HepG2 (cell line): ENCODE data around the gene FBXL22. TPM values are rescaled to one million over a fixed set of nuclear protein-coding genes. Genes with fewer than 3 reads are reported as not detected.

Experiments used
- ARID2 ChIP-seq: sonication (generic); formaldehyde crosslinking; IDR thresholded peaks from 2 replicates; pipeline ENCODE4 v1.8.1; 2022; ENCODE audit warnings: mild to moderate bottlenecking, missing genetic modification reagents, borderline replicate concordance
- BATF2 ChIP-seq: sonication (generic); formaldehyde crosslinking; IDR thresholded peaks from 2 replicates; pipeline ENCODE4 v1.8.0; 2022; ENCODE audit warnings: mild to moderate bottlenecking, missing genetic modification reagents, moderate library complexity
- BRCA1 ChIP-seq: sonication (generic); formaldehyde crosslinking; IDR thresholded peaks from 2 replicates; pipeline ENCODE4 v1.4.0; 2020; ENCODE audit warnings: missing genetic modification reagents
- CREM ChIP-seq, 2 experiments: sonication (generic) in 1 of 2; formaldehyde crosslinking in 1 of 2; IDR thresholded peaks; 2 replicates each; pipeline versions ENCODE4 v1.4.0 to v1.6.1; 2016 to 2020; ENCODE audit warnings: antibody characterized with exemption in 1 of 2, mild to moderate bottlenecking in 1 of 2, missing genetic modification reagents in 1 of 2
- DNMT3B ChIP-seq: conservative IDR thresholded peaks from 2 replicates; pipeline ENCODE4 v1.6.1; 2016; ENCODE audit warnings: missing biosample characterization, control low read depth
- ETV6 ChIP-seq: sonication (generic); formaldehyde crosslinking; conservative IDR thresholded peaks from 2 replicates; pipeline ENCODE4 v1.4.0; 2020; ENCODE audit warnings: missing genetic modification reagents
- GABPB1 ChIP-seq: IDR thresholded peaks from 2 replicates; pipeline ENCODE4 v1.6.1; 2016; ENCODE audit warnings: mild to moderate bottlenecking, missing genetic modification reagents, moderate library complexity, missing compliant biosample characterization
- LBX2 ChIP-seq: sonication (generic); formaldehyde crosslinking; IDR thresholded peaks from 2 replicates; pipeline ENCODE4 v1.5.0; 2020; ENCODE audit warnings: missing genetic modification reagents, mild to moderate bottlenecking, borderline replicate concordance
- MED13 ChIP-seq: sonication (generic); formaldehyde crosslinking; IDR thresholded peaks from 2 replicates; pipeline ENCODE4 v1.5.0; 2020; ENCODE audit warnings: missing genetic modification reagents
- PHF20 ChIP-seq: sonication (generic); formaldehyde crosslinking; IDR thresholded peaks from 2 replicates; pipeline ENCODE4 v1.5.0; 2020; ENCODE audit warnings: mild to moderate bottlenecking, missing genetic modification reagents
- POGZ ChIP-seq: sonication (generic); formaldehyde crosslinking; IDR thresholded peaks from 2 replicates; pipeline ENCODE4 v1.4.0; 2020; ENCODE audit warnings: mild to moderate bottlenecking, missing genetic modification reagents
- SRSF1 ChIP-seq: fragments of 200-400 bp; formaldehyde crosslinking; optimal IDR thresholded peaks from 2 replicates; pipeline ENCODE3; 2017; ENCODE audit warnings: mild to moderate bottlenecking, low read depth, low read length, moderate library complexity
- TARDBP ChIP-seq: sonication (generic); formaldehyde crosslinking; IDR thresholded peaks from 2 replicates; pipeline ENCODE4 v1.8.0; 2022; ENCODE audit warnings: mild to moderate bottlenecking, missing genetic modification reagents
- TGIF2 ChIP-seq: IDR thresholded peaks from 2 replicates; pipeline ENCODE4 v1.6.1; 2016; ENCODE audit warnings: control low read depth, missing compliant biosample characterization
- TRIM24 ChIP-seq: sonication (generic); formaldehyde crosslinking; IDR thresholded peaks from 2 replicates; pipeline ENCODE4 v1.8.0; 2022; ENCODE audit warnings: mild to moderate bottlenecking, missing genetic modification reagents
- ZFP1 ChIP-seq: IDR thresholded peaks from 2 replicates; pipeline ENCODE4 v1.6.1; 2016
- ZFP82 ChIP-seq: sonication (generic); formaldehyde crosslinking; IDR thresholded peaks from 2 replicates; pipeline ENCODE4 v1.5.1; 2020; ENCODE audit warnings: mild to moderate bottlenecking, missing genetic modification reagents, borderline replicate concordance
- ZNF264 ChIP-seq: sonication (generic); formaldehyde crosslinking; IDR thresholded peaks from 2 replicates; pipeline ENCODE4 v1.4.0; 2020; ENCODE audit warnings: missing genetic modification reagents
- polyA plus RNA-seq, 8 experiments: library from polyadenylated mRNA; depleted of rRNA in 3 of 8; stranded (reverse) in 7 of 8; unstranded in 1 of 8; fragments of >200 nt; fragmentation: Illumina TruSeq in 4 of 8; extraction: Trizol in 4 of 8; gene quantifications; 2 replicates each; pipeline versions ENCODE4 v1.2.1 to v1.2.3, GENCODE V29; 2011 to 2016; ENCODE audit warnings: low read depth in 4 of 8, missing spikeins in 1 of 8, mixed read lengths in 1 of 8; ENCODE audit not compliant: insufficient read depth in 1 of 8
- total RNA-seq, 5 experiments: library from RNA; depleted of rRNA; stranded (reverse); fragments of >200 nt; fragmentation: Illumina TruSeq; extraction: Trizol; gene quantifications; 2 replicates each; pipeline ENCODE4 v1.2.3, GENCODE V29; 2016; ENCODE audit warnings: low read depth in 1 of 5
- TF ChIP-seq, protein P1 (sequence below): sonication (generic); formaldehyde crosslinking; IDR thresholded peaks from 2 replicates; pipeline ENCODE4 v1.5.0; 2020; ENCODE audit warnings: mild to moderate bottlenecking, low read depth, missing genetic modification reagents, borderline replicate concordance
- TF ChIP-seq, protein P2 (sequence below): sonication (generic); formaldehyde crosslinking; conservative IDR thresholded peaks from 2 replicates; pipeline ENCODE4 v1.8.1; 2023; ENCODE audit warnings: missing genetic modification reagents
- TF ChIP-seq, protein P3 (sequence below): sonication (generic); formaldehyde crosslinking; IDR thresholded peaks from 2 replicates; pipeline ENCODE4 v1.4.0; 2020; ENCODE audit warnings: missing genetic modification reagents
- TF ChIP-seq, protein P4 (sequence below): sonication (generic); formaldehyde crosslinking; IDR thresholded peaks from 2 replicates; pipeline ENCODE4 v1.9.0; 2021; ENCODE audit warnings: mild to moderate bottlenecking, missing genetic modification reagents

Gene FBXL22
- total and polyA plus RNA-seq, 2 of the 13 experiments (the other 11 are each of a cell fraction or from before 2014, with no cell fraction given) = 0.15 to 0.33 TPM

DNA sequence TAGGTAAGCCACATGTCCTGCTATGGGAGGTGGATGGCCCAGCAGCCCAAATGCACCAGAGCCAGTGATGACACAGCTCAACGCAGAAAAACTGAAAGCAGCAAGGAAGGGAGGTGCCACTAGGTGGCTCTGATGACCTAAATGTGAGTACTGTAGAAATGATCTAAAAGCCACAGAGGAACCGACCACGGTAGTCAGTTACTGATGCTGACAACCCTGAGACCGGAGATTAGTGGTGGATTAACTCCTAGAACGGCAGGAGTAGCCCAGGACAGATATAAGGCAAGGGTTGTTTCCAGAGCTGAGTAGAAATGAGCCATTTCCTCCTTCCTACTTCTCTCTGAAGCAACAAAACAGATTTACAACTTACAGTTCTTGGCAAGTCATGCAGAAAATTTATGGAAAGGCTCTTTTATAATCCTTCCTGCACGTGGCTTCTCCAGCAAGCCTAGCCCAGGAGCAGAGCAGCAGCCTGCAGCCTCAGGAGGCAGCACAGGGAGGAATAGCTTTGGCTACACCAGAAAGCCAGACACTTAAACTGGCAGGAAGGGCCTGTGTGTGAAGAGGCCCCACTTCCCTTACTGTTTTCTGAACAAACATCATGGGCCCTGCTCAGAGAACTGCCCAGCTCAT is 13.1 kb downstream of the FBXL22 start (continued):
- no peak for TF ChIP-seq GABPB1 (CRISPR knock-in tag)
- TF ChIP-seq TGIF2 (CRISPR knock-in tag) = no peak
- no peak for TF ChIP-seq ZNF264 (CRISPR knock-in tag)
- no peak for TF ChIP-seq ZFP82 (CRISPR knock-in tag)
- TF ChIP-seq BATF2 (CRISPR knock-in tag) = no peak
- no peak for TF ChIP-seq ARID2 (CRISPR knock-in tag)
- TF ChIP-seq LBX2 (CRISPR knock-in tag) = no peak
- TF ChIP-seq ETV6 (CRISPR knock-in tag) = no peak
- no peak for TF ChIP-seq TRIM24 (CRISPR knock-in tag)
- TF ChIP-seq, protein P1, sequence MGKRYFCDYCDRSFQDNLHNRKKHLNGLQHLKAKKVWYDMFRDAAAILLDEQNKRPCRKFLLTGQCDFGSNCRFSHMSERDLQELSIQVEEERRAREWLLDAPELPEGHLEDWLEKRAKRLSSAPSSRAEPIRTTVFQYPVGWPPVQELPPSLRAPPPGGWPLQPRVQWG = no peak
- TF ChIP-seq, protein P2, sequence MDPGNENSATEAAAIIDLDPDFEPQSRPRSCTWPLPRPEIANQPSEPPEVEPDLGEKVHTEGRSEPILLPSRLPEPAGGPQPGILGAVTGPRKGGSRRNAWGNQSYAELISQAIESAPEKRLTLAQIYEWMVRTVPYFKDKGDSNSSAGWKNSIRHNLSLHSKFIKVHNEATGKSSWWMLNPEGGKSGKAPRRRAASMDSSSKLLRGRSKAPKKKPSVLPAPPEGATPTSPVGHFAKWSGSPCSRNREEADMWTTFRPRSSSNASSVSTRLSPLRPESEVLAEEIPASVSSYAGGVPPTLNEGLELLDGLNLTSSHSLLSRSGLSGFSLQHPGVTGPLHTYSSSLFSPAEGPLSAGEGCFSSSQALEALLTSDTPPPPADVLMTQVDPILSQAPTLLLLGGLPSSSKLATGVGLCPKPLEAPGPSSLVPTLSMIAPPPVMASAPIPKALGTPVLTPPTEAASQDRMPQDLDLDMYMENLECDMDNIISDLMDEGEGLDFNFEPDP (CRISPR knock-in tag) = no peak
- no peak for TF ChIP-seq BRCA1
- no peak for TF ChIP-seq TARDBP
- no peak for TF ChIP-seq CREM (IDR thresholded peaks at IDR 0.05)
- no peak for TF ChIP-seq CREM (CRISPR knock-in tag; IDR thresholded peaks at IDR 0.05)
- TF ChIP-seq PHF20 (CRISPR knock-in tag) = no peak
- TF ChIP-seq MED13 (CRISPR knock-in tag) = no peak
- TF ChIP-seq SRSF1 = no peak
- TF ChIP-seq ZFP1 (CRISPR knock-in tag) = no peak
- no peak for TF ChIP-seq DNMT3B (CRISPR knock-in tag)
- no peak for TF ChIP-seq POGZ
- TF ChIP-seq, protein P3, sequence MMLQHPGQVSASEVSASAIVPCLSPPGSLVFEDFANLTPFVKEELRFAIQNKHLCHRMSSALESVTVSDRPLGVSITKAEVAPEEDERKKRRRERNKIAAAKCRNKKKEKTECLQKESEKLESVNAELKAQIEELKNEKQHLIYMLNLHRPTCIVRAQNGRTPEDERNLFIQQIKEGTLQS = no peak
- TF ChIP-seq, protein P4, sequence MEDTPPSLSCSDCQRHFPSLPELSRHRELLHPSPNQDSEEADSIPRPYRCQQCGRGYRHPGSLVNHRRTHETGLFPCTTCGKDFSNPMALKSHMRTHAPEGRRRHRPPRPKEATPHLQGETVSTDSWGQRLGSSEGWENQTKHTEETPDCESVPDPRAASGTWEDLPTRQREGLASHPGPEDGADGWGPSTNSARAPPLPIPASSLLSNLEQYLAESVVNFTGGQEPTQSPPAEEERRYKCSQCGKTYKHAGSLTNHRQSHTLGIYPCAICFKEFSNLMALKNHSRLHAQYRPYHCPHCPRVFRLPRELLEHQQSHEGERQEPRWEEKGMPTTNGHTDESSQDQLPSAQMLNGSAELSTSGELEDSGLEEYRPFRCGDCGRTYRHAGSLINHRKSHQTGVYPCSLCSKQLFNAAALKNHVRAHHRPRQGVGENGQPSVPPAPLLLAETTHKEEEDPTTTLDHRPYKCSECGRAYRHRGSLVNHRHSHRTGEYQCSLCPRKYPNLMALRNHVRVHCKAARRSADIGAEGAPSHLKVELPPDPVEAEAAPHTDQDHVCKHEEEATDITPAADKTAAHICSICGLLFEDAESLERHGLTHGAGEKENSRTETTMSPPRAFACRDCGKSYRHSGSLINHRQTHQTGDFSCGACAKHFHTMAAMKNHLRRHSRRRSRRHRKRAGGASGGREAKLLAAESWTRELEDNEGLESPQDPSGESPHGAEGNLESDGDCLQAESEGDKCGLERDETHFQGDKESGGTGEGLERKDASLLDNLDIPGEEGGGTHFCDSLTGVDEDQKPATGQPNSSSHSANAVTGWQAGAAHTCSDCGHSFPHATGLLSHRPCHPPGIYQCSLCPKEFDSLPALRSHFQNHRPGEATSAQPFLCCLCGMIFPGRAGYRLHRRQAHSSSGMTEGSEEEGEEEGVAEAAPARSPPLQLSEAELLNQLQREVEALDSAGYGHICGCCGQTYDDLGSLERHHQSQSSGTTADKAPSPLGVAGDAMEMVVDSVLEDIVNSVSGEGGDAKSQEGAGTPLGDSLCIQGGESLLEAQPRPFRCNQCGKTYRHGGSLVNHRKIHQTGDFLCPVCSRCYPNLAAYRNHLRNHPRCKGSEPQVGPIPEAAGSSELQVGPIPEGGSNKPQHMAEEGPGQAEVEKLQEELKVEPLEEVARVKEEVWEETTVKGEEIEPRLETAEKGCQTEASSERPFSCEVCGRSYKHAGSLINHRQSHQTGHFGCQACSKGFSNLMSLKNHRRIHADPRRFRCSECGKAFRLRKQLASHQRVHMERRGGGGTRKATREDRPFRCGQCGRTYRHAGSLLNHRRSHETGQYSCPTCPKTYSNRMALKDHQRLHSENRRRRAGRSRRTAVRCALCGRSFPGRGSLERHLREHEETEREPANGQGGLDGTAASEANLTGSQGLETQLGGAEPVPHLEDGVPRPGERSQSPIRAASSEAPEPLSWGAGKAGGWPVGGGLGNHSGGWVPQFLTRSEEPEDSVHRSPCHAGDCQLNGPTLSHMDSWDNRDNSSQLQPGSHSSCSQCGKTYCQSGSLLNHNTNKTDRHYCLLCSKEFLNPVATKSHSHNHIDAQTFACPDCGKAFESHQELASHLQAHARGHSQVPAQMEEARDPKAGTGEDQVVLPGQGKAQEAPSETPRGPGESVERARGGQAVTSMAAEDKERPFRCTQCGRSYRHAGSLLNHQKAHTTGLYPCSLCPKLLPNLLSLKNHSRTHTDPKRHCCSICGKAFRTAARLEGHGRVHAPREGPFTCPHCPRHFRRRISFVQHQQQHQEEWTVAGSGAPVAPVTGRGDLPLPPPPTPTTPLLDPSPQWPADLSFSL (CRISPR knock-in tag) = no peak
